Kidney epithelial cell (primary cell): ENCODE measurements around the gene ACTR1B. TPM values are rescaled to one million over a fixed set of nuclear protein-coding genes. Genes with fewer than 3 reads are reported as not detected.

Experiments used
- DNase-seq: peaks from one replicate; pipeline ENCODE4 v3.0.0-alpha.2; 2010; ENCODE audit warnings: low read depth
- H3K27me3 ChIP-seq: 2 replicates; pipeline ENCODE4 v1.6.0; 2011; ENCODE audit warnings: low read length; ENCODE audit not compliant: control insufficient read depth, insufficient read depth
- H3K36me3 ChIP-seq: 2 replicates; pipeline ENCODE4 v1.5.1; 2011; ENCODE audit warnings: low read length; ENCODE audit not compliant: control insufficient read depth, insufficient read depth
- H3K4me3 ChIP-seq: 2 replicates; pipeline ENCODE4 v1.5.1; 2011; ENCODE audit warnings: low read depth, mild to moderate bottlenecking, control low read depth, low read length
- total RNA-seq: library from RNA; depleted of rRNA; stranded (reverse); fragments of >200 nt; gene quantifications from 2 replicates; pipeline ENCODE4 v1.2.3, GENCODE V29; 2015
- TF ChIP-seq, protein P1 (sequence below): IDR thresholded peaks from 2 replicates; pipeline ENCODE4 v1.5.1; 2011; ENCODE audit warnings: mild to moderate bottlenecking, moderate library complexity, low read length, control low read depth, inconsistent platforms; ENCODE audit not compliant: insufficient read depth, poor library complexity, severe bottlenecking

Gene ACTR1B
- total RNA-seq, 1 donor from 2014 or later, result 50.3 TPM

DNA sequence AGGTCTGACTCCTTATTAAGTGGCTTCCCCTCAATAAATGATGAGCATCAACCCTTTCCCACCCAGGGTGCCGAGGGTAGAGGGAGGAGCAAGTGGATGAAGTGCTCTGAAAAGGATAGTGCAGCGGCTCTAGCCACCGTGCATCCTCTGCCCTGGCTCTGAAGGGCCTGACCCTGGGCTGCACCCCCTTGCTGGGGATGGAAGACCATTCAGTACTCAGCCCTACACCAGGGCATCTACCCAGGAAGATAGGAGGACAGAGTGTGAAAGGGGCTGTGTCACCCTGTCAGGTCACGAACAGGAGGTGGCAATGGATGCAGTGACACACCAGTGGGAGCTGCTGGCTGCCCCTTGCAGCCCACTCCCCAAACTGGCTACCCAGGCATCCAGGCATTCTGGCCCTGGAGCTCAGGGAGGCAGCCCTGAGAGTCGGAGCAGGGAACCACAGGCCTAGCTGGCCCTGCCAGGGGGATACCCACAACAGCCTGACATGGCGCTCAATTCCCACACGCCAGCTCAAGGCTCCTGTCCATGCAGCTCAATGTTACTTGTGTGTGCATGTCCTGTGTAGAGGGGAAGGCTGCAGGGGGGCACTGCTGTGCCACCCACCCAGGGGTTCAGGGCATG is 7.6 kb downstream of the ACTR1B start:
- TF ChIP-seq, protein P1, sequence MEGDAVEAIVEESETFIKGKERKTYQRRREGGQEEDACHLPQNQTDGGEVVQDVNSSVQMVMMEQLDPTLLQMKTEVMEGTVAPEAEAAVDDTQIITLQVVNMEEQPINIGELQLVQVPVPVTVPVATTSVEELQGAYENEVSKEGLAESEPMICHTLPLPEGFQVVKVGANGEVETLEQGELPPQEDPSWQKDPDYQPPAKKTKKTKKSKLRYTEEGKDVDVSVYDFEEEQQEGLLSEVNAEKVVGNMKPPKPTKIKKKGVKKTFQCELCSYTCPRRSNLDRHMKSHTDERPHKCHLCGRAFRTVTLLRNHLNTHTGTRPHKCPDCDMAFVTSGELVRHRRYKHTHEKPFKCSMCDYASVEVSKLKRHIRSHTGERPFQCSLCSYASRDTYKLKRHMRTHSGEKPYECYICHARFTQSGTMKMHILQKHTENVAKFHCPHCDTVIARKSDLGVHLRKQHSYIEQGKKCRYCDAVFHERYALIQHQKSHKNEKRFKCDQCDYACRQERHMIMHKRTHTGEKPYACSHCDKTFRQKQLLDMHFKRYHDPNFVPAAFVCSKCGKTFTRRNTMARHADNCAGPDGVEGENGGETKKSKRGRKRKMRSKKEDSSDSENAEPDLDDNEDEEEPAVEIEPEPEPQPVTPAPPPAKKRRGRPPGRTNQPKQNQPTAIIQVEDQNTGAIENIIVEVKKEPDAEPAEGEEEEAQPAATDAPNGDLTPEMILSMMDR, result no peak
- Histone ChIP-seq H3K36me3 (peaks cover 6% of the 10 kb centered on the region), H3K4me3 (no peak overlapping the region), H3K27me3 (no peaks in the 10 kb centered on the region)
- no peak for DNase-seq

DNA sequence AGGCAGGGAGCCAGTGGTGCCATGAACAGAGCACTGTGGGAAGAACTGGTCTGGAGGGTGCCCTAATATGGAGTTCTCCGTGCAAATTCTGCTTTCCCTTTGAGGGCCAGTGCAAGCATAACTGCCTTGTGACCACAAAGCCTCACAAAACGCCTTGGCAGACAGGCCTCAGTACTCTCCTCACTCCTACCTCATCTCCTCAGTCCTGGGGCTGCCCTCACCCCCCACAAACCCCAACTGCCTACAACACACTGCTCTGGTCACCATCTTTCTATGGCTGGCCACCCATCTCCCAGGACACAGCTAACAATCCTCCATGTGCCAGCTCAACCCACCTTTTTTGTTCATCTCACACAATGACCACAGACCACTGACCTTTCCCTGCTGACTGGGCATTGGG is 9.1 kb downstream of the ACTR1B start:
- H3K36me3 ChIP-seq, result peaks cover 6% of the 10 kb centered on the region
- TF ChIP-seq, protein P1, result no peak
- no peak overlapping the region for H3K4me3 ChIP-seq
- DNase-seq, result no peak
- H3K27me3 ChIP-seq, result no peaks in the 10 kb centered on the region

DNA sequence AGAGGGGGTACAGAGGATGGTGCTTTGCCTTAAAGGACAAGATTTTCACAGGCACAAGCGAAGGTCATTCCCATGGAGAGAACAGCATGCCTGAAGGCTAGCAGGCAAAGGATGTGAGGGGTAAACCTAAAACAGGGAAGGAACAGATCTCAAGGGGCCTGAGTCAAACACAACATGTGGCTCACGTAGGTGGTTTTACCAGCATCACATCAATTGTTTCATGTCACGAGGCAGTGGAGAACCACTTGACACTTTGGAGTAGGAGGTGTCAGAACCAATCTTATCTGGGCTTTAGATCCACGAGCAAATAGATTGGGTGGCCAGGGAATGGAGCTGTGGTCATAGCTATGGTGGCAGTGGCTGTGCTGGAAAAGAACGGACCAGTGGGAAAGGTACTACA is 9.5 kb downstream of the ACTR1B start:
- TF ChIP-seq, protein P1, result no peak
- Histone ChIP-seq H3K4me3 (no peak overlapping the region), H3K27me3 (no peaks in the 10 kb centered on the region), H3K36me3 (peaks cover 6% of the 10 kb centered on the region)
- DNase-seq, result no peak

DNA sequence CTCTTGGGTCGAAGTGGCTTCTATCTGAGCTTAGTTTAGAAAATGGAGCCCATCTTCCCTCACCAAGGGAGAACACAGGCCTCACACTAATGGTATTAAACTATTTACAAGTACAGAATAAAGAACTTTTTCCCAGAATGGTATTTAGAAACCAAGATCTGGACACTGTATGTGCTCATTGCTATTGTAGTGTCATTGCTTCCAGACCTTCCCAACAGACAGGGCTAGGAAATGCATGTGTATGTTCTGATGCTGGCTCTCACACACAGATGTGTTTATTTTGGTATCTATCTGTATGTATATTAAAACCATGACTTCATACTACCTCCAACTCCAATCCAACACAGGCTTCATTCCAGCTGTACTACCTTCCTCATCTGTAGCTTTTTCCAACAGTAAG is 10.0 kb downstream of the ACTR1B start:
- no peak for DNase-seq

DNA sequence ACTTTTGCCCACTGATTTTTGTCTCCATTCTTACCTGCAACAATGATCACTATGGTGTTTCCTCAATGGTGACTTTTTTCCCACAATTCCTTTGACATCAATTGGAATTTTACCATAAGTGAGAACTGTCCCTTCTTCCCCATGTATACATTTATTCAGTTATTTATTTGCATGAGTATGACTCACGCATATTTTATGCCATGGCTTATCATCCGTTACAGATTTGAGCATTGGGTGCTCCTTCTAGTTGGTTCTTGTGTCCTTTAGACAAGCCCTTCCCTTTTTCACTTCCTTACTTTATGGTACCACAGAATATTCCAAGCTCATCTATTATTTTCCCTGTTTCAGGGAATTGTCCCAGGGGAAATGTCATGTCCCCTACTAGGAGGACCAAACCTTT is 10.4 kb downstream of the ACTR1B start:
- DNase-seq, result no peak
- peaks cover 6% of the 10 kb centered on the region for H3K36me3 ChIP-seq
- TF ChIP-seq, protein P1, result no peak
- no peaks in the 10 kb centered on the region for H3K27me3 ChIP-seq
- H3K4me3 ChIP-seq, result no peak overlapping the region

More for the DNA sequence above, 10.0 kb downstream of the ACTR1B start:
- Histone ChIP-seq H3K36me3 (peaks cover 6% of the 10 kb centered on the region), H3K4me3 (no peak overlapping the region), H3K27me3 (no peaks in the 10 kb centered on the region)
- TF ChIP-seq, protein P1, result no peak

DNA sequence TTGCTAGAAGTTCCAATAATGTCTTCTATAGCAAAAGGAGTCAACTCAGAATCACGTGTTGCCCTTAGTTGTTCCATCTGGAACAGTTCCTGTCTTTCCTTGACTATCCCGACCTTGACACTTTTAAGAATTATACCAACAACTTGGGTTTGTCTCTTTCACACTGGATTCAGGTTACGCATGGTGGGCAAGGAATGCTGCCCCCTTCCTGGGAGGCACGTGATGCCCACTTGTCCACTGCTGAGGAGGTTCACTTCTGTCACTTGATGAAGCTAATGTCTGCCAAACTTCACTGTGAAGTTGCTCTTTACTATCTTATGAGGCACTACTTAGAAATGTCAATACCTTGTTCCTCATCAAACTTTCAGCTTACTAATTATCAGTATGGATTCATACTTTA is 12.7 kb downstream of the ACTR1B start:
- DNase-seq, result no peak
- H3K36me3 ChIP-seq, result peaks cover 2% of the 10 kb centered on the region
- TF ChIP-seq, protein P1, result no peak
- no peak overlapping the region for H3K4me3 ChIP-seq
- H3K27me3 ChIP-seq, result no peaks in the 10 kb centered on the region
